Uterus (tissue), 2 donors: ENCODE measurements around the gene COL23A1.

Source experiments
- POLR2A ChIP-seq, 2 donors: fragments of 450-650 bp; IDR thresholded peaks; one replicate each; pipeline ENCODE4 v1.6.1; 2016; ENCODE audit warnings: antibody characterized with exemption in 2 of 2, mild to moderate bottlenecking in 1 of 2, moderate library complexity in 1 of 2
- TF ChIP-seq, protein P1 (sequence below), 4 experiments: fragments of 200-600 bp in 2 of 4; fragments of 450-650 bp in 2 of 4; sonication (generic) in 2 of 4; IDR thresholded peaks; one replicate each; pipeline ENCODE4 v1.5.1; 2016 to 2019; ENCODE audit warnings: antibody characterized with exemption in 4 of 4, mild to moderate bottlenecking in 2 of 4, moderate library complexity in 1 of 4

DNA sequence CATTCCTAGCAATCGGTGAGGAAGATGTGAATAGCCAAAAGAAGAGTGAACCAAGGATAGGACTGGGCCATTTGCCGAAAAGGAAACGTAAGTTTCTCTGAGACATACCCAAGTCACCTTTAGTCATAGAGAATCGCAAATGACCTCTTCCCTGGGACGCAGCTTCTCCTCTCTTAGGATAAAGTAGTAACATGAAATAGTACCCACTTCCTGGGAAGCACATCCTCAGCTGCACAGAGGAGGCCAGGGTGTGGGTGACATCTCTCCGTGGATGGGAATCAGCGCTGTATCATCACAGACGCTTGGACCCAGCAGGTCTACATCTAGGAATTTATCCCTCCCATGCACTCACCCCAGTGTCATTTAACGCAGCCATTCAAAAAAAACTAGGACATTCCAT is 236.7 kb downstream of the COL23A1 start:
- TF ChIP-seq, protein P1, sequence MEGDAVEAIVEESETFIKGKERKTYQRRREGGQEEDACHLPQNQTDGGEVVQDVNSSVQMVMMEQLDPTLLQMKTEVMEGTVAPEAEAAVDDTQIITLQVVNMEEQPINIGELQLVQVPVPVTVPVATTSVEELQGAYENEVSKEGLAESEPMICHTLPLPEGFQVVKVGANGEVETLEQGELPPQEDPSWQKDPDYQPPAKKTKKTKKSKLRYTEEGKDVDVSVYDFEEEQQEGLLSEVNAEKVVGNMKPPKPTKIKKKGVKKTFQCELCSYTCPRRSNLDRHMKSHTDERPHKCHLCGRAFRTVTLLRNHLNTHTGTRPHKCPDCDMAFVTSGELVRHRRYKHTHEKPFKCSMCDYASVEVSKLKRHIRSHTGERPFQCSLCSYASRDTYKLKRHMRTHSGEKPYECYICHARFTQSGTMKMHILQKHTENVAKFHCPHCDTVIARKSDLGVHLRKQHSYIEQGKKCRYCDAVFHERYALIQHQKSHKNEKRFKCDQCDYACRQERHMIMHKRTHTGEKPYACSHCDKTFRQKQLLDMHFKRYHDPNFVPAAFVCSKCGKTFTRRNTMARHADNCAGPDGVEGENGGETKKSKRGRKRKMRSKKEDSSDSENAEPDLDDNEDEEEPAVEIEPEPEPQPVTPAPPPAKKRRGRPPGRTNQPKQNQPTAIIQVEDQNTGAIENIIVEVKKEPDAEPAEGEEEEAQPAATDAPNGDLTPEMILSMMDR (IDR thresholded peaks at IDR 0.05) = no peak
- no peak for TF ChIP-seq POLR2A (IDR thresholded peaks at IDR 0.05)
